GM12892 (cell line): ENCODE results near the gene RTP1.

Source experiments
- POLR2A ChIP-seq: IDR thresholded peaks from 2 replicates; pipeline ENCODE4 v1.6.1; 2011; ENCODE audit warnings: low read depth, low read length, control low read depth
- POLR2AphosphoS5 ChIP-seq: IDR thresholded peaks from 2 replicates; pipeline ENCODE4 v1.6.1; 2011; ENCODE audit warnings: low read depth, low read length, control low read depth
- TAF1 ChIP-seq: IDR thresholded peaks from 2 replicates; pipeline ENCODE4 v1.6.1; 2011; ENCODE audit warnings: low read depth, mild to moderate bottlenecking, control low read depth, low read length, borderline replicate concordance

DNA sequence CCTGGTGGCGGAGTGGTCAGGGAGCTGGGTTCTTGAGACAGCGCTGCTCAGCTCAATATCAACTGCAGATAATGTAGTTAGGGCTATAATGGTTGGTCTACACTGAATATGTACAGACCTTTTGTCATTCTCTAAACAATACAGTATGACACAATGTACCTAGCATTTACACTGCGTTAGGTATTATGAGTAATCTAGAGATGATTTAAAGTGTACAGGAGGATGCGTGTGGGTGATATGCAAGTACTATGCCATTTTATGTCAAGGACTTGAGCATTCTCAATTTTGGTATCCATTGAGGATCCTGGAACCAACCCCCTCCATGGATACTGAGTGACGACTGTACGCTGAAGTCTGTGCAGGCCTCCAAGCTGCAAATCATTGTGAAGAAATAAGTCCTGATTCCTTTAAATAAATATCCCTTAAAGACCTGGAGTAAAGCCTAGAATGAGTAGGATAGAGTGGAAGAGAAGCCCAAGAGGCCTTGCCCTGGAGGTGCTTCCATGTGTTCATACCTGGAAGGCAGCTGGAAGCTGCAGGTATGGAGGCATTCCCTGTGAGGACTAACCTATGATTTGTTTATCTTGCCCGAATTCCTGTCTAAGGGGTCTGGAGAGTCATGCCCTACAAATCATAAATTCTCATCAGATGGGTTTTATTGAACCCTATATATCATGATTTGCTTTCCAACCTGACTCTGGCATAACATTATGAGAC, 15.7 kb upstream of the RTP1 start:
- TF ChIP-seq TAF1, result no peak
- TF ChIP-seq POLR2A, result no peak
- TF ChIP-seq POLR2AphosphoS5, result no peak
